GM12874 (cell line): ENCODE results near the gene DNAJB12.

ENCODE experiments used
- TF ChIP-seq, protein P1 (sequence below): IDR thresholded peaks from 2 replicates; pipeline ENCODE4 v1.5.1; 2011; ENCODE audit warnings: low read depth, mild to moderate bottlenecking, control low read depth, low read length, moderate library complexity; ENCODE audit not compliant: insufficient read depth

Gene DNAJB12

DNA sequence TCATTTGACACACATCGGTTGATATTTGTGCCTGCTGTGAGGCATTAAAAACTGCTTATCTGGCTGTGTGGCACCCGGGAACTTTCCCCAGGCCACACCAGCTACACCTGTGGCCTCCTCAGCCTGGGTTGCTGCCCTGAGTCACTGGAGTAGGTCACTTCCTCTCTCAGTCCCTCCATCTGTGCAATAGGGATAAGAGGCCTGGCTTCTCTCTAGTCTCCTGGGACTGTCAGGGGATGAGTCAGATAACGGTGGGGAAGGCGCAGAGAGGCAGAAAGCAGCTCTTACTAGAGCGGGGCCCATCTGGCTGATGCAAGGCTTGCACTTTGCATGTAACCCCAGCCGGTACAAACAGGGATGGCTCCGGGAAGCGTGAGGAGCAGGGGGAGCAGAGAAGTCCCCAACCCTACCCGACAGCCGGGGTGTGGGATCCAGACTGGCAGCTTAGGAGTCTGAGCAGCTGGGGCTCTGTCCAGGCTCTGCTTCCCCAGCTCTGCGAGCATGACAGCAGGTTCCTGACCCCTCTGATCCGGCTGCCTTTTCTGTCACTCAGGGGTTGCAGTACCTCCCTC, 34.0 kb downstream of the DNAJB12 start:
- TF ChIP-seq, protein P1, sequence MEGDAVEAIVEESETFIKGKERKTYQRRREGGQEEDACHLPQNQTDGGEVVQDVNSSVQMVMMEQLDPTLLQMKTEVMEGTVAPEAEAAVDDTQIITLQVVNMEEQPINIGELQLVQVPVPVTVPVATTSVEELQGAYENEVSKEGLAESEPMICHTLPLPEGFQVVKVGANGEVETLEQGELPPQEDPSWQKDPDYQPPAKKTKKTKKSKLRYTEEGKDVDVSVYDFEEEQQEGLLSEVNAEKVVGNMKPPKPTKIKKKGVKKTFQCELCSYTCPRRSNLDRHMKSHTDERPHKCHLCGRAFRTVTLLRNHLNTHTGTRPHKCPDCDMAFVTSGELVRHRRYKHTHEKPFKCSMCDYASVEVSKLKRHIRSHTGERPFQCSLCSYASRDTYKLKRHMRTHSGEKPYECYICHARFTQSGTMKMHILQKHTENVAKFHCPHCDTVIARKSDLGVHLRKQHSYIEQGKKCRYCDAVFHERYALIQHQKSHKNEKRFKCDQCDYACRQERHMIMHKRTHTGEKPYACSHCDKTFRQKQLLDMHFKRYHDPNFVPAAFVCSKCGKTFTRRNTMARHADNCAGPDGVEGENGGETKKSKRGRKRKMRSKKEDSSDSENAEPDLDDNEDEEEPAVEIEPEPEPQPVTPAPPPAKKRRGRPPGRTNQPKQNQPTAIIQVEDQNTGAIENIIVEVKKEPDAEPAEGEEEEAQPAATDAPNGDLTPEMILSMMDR, result no peak

GRCh38 chr10:72319416-72320254, 35.1 kb downstream of the DNAJB12 start:
- TF ChIP-seq, protein P1, result no peak

DNA sequence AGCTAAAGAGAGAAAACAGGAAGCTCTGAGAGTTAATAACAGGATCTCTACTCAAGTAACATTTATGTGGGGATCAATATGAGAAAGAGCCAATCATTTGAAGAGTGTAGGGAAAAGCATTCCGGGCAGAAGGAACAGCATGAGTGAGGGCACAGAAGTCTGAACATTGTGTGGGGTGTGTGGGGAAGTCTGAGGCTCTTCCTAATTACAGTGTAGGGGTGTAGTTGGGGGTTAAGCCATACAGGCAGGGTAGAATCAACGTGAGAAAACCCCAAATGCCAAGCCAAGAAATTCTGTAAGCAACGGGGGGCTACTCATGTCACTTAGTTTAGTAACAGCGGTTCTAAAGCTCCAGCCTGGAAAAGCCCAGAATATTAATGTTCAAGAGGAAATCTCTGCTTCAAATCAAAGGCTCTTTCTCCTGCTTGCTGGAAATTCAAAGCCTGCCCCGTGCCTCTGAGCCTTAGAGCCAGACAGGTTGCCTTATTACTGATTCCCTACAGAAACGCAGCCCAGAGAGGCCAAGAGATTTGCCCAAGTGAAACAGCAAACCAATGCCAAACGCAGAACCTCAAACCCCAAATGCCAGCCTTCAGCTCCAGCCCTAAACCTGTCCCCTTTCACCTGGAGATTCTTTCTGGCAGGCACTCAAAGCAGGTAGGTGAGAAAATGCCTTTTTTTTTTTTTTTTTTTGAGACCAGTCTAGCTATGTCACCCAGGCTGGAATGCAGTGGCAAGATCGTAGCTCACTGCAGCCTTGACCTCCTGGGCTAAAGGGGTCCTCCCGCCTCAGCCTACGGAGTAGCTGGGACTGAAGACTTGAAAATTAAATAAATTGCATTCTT, 36.1 kb downstream of the DNAJB12 start:
- TF ChIP-seq, protein P1, result no peak

- TF ChIP-seq, protein P1, result no peak
These were observed 37.8 kb downstream of the DNAJB12 start for GRCh38 chr10:72316748-72317435.

GRCh38 chr10:72316386-72316700, 38.4 kb downstream of the DNAJB12 start:
- TF ChIP-seq, protein P1, result no peak

GRCh38 chr10:72315611-72316385, 38.9 kb downstream of the DNAJB12 start:
- TF ChIP-seq, protein P1, result no peak
